ENCODE data around the gene SPRR1A.

DNA sequence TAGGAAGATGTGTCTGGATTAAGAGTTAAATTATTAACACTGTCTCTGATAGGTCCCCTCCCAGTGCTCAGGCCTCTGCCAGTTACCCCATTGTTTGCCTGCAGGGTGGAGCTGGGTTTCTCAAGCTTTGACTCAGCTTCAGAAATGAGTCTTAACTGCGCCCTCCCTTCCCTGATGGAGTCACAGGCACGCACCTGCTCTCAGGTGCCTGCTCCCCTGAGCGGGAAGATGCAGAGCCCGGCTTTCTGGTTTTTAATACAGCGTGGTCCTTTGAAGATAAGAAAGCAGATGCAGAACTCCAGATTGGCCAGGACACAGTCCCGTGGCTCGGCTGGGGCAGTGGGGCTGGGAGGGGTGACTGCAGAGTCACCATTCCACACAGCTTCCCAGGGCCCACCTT, 16.7 kb upstream of the SPRR1A start:
- TF ChIP-seq, protein P1, sequence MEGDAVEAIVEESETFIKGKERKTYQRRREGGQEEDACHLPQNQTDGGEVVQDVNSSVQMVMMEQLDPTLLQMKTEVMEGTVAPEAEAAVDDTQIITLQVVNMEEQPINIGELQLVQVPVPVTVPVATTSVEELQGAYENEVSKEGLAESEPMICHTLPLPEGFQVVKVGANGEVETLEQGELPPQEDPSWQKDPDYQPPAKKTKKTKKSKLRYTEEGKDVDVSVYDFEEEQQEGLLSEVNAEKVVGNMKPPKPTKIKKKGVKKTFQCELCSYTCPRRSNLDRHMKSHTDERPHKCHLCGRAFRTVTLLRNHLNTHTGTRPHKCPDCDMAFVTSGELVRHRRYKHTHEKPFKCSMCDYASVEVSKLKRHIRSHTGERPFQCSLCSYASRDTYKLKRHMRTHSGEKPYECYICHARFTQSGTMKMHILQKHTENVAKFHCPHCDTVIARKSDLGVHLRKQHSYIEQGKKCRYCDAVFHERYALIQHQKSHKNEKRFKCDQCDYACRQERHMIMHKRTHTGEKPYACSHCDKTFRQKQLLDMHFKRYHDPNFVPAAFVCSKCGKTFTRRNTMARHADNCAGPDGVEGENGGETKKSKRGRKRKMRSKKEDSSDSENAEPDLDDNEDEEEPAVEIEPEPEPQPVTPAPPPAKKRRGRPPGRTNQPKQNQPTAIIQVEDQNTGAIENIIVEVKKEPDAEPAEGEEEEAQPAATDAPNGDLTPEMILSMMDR (conservative IDR thresholded peaks at IDR 0.05; ENCODE audit: low read depth, low read length): no peak
- TF ChIP-seq RAD21 (IDR thresholded peaks at IDR 0.05; ENCODE audit: low read length): no peak
- TF ChIP-seq MAZ (IDR thresholded peaks at IDR 0.05; ENCODE audit: borderline replicate concordance, low read depth, low read length): no peak
- no peak for TF ChIP-seq POLR2A (IDR thresholded peaks at IDR 0.05; ENCODE audit: low read depth, low read length)
- TF ChIP-seq SMC3 (IDR thresholded peaks at IDR 0.05; ENCODE audit: low read depth, low read length): no peak
- TF ChIP-seq RFX5 (IDR thresholded peaks at IDR 0.05; ENCODE audit: low read depth, low read length): no peak
- no peak for TF ChIP-seq MXI1 (IDR thresholded peaks at IDR 0.05; ENCODE audit: borderline replicate concordance, low read depth, low read length)
- TF ChIP-seq BHLHE40 (IDR thresholded peaks at IDR 0.05; ENCODE audit: low read depth, low read length): no peak
- TF ChIP-seq FOS (IDR thresholded peaks at IDR 0.05; ENCODE audit: low read depth, low read length): no peak
- TF ChIP-seq MAFK (IDR thresholded peaks at IDR 0.05; ENCODE audit: low read depth, low read length): no peak
- TF ChIP-seq, protein P2, sequence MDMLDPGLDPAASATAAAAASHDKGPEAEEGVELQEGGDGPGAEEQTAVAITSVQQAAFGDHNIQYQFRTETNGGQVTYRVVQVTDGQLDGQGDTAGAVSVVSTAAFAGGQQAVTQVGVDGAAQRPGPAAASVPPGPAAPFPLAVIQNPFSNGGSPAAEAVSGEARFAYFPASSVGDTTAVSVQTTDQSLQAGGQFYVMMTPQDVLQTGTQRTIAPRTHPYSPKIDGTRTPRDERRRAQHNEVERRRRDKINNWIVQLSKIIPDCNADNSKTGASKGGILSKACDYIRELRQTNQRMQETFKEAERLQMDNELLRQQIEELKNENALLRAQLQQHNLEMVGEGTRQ (IDR thresholded peaks at IDR 0.05; ENCODE audit: low read depth, low read length): no peak
- TF ChIP-seq, protein P3, sequence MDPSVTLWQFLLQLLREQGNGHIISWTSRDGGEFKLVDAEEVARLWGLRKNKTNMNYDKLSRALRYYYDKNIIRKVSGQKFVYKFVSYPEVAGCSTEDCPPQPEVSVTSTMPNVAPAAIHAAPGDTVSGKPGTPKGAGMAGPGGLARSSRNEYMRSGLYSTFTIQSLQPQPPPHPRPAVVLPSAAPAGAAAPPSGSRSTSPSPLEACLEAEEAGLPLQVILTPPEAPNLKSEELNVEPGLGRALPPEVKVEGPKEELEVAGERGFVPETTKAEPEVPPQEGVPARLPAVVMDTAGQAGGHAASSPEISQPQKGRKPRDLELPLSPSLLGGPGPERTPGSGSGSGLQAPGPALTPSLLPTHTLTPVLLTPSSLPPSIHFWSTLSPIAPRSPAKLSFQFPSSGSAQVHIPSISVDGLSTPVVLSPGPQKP (IDR thresholded peaks at IDR 0.05; ENCODE audit: borderline replicate concordance, low read depth, low read length): no peak
- TF ChIP-seq CEBPB (IDR thresholded peaks at IDR 0.05; ENCODE audit: low read depth, low read length): no peak
- no peak for TF ChIP-seq RCOR1 (IDR thresholded peaks at IDR 0.05; ENCODE audit: insufficient replicate concordance, low read length)
